GM06990 (cell line): ENCODE results near the gene COL8A1.
"Not testable (repeated sequence)": the region's sequence is repeated elsewhere in the genome, so short reads cannot be mapped to it uniquely, and the experiment has no call there.

ENCODE experiments used
- DNase-seq: peaks from one replicate; pipeline ENCODE4 v3.0.0-alpha.2; 2011; ENCODE audit not compliant: insufficient read length; ENCODE audit errors: extremely low read depth
- H3K27me3 ChIP-seq: replicated peaks from 2 replicates; pipeline ENCODE4 v1.6.0; 2011; ENCODE audit warnings: low read length; ENCODE audit not compliant: control insufficient read depth, insufficient read depth
- H3K36me3 ChIP-seq: 2 replicates; pipeline ENCODE4 v1.5.1; 2011; ENCODE audit warnings: low read length; ENCODE audit not compliant: control insufficient read depth, insufficient read depth
- H3K4me3 ChIP-seq: replicated peaks from 2 replicates; pipeline ENCODE4 v1.5.1; 2011; ENCODE audit warnings: low read depth, mild to moderate bottlenecking, control low read depth, low read length
- CTCF ChIP-seq: IDR thresholded peaks from 2 replicates; pipeline ENCODE4 v1.5.1; 2011; ENCODE audit warnings: low read length, control low read depth, mild to moderate bottlenecking, inconsistent platforms; ENCODE audit not compliant: insufficient read depth, poor library complexity, severe bottlenecking

COL8A1 gene

GRCh38 chr3:99638167-99638948 is at the start of gene COL8A1:
TSS of gene COL8A1 (plus strand) at chr3:99638594. CDS start at chr3:99790683, 152,089 bp downstream.
- Histone ChIP-seq H3K4me3 (peak within 1 kb of the TSS; percentile 13), H3K27me3 (peaks cover 1% of the 10 kb centered on the region; the same call in 1 of the 2 replicates)
- no peak for TF ChIP-seq CTCF

DNA sequence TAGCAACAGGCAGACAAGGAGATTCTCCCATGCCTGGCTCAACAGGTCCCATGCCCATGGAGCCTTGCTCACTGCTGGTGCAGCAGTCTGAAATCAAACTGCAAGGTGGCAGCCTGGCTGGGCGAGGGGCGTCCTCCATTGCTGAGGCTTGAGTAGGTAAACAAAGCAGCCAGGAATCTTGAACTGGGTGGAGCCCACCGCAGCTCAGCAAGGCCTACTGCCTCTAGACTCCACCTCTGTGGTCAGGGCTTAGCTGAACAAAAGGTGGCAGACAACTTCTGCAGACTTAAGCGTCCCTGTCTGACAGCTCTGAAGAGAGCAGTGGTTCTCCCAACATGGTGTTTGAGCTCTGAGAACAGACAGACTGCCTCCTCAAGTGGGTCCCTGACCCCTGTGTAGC is 49.2 kb upstream of the COL8A1 start:
- H3K4me3 ChIP-seq, DNase-seq, H3K36me3 ChIP-seq, H3K27me3 ChIP-seq: not testable (repeated sequence)

More at GRCh38 chr3:99638167-99638948, at the start of gene COL8A1:
- no peaks in the 10 kb centered on the region for H3K36me3 ChIP-seq
- no peak for DNase-seq

DNA sequence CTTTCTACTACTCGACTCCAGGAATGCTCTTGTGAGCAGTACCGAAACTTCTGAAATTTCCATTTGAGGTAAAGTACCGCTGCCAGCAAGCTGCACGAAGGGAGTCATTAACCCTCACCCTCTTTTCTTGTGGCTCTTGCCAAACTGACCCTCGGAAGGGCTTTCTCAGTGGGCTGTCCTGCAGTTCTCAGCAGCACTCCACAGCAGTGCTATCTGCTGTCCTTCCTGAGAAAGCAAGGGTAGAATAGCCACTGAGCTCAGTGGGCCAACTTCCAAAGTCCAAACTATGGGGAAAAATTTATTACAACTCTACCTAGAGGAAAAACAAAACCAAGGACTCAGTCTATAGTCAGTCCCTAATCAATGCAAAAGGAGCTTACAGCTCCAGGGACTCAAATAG is 38.5 kb upstream of the COL8A1 start:
- DNase-seq, result no peak
- Histone ChIP-seq H3K27me3 (no peaks in the 10 kb centered on the region), H3K36me3 (no peaks in the 10 kb centered on the region), H3K4me3 (no peak overlapping the region)
- TF ChIP-seq CTCF, result no peak

DNA sequence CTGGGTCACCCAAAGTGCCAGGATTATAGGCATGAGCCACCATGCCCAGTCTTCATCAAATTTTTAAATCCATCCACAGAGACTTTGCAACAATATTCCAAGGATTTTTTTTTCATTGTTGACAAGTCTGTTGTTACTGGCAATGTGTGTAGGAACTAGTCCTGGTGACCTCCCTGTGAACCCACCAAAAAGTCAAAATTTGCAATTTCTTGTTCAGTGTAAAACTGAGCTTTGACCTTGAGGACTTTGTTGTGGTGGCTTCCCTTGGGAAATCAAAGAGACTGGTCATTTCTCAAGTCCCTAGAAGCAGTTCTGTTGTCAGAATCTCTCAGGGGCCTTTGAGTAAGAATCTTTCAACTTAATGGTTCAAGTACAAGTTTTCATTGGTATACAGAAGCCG is 36.9 kb upstream of the COL8A1 start:
- Histone ChIP-seq H3K27me3 (no peaks in the 10 kb centered on the region), H3K36me3 (no peaks in the 10 kb centered on the region), H3K4me3 (no peak overlapping the region)
- DNase-seq, result no peak
- no peak for TF ChIP-seq CTCF

GRCh38 chr3:99602183-99602582 is 36.2 kb upstream of the COL8A1 start:
- no peak for TF ChIP-seq CTCF
- DNase-seq, result no peak

DNA sequence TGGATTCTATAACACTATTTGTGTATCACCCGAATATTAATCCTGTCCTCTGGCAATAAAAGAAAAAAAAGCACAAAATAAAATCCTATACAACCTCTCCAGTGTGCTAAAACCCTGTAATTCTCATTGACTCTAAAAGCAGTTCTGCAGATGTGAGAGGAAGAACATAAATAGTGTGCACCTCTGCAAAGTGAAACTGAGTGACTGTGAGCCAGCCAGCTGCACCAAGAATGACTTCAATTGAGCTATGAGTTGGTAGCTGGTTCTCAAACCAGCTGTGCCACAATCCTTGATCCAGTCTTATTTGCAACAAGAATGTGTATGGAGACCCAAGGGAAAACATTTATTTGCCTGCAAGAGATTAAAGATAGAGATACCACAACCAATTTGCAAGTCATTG is 31.2 kb upstream of the COL8A1 start:
- no peaks in the 10 kb centered on the region for H3K36me3 ChIP-seq
- TF ChIP-seq CTCF, result no peak
- no peak overlapping the region for H3K4me3 ChIP-seq
- no peaks in the 10 kb centered on the region for H3K27me3 ChIP-seq
- DNase-seq, result no peak

More at GRCh38 chr3:99602183-99602582, 36.2 kb upstream of the COL8A1 start:
- Histone ChIP-seq H3K36me3 (no peaks in the 10 kb centered on the region), H3K4me3 (no peak overlapping the region), H3K27me3 (no peaks in the 10 kb centered on the region)
